Glomerular endothelial cell (primary cell): Measurements from ENCODE around the gene TRIM32. TPM values are rescaled to one million over a fixed set of nuclear protein-coding genes. Genes with fewer than 3 reads are reported as not detected.

ENCODE experiments used
- DNase-seq: peaks from one replicate; pipeline ENCODE4 v3.0.0-alpha.2; 2011; ENCODE audit warnings: low read depth, low spot score; ENCODE audit errors: extremely low read depth
- total RNA-seq: library from RNA; depleted of rRNA; stranded (reverse); fragments of >200 nt; gene quantifications from 2 replicates; pipeline ENCODE4 v1.2.3, GENCODE V29; 2015

TRIM32 gene, protein sequence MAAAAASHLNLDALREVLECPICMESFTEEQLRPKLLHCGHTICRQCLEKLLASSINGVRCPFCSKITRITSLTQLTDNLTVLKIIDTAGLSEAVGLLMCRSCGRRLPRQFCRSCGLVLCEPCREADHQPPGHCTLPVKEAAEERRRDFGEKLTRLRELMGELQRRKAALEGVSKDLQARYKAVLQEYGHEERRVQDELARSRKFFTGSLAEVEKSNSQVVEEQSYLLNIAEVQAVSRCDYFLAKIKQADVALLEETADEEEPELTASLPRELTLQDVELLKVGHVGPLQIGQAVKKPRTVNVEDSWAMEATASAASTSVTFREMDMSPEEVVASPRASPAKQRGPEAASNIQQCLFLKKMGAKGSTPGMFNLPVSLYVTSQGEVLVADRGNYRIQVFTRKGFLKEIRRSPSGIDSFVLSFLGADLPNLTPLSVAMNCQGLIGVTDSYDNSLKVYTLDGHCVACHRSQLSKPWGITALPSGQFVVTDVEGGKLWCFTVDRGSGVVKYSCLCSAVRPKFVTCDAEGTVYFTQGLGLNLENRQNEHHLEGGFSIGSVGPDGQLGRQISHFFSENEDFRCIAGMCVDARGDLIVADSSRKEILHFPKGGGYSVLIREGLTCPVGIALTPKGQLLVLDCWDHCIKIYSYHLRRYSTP
- 26.1 and 26.8 TPM in 2 replicates for total RNA-seq

DNA sequence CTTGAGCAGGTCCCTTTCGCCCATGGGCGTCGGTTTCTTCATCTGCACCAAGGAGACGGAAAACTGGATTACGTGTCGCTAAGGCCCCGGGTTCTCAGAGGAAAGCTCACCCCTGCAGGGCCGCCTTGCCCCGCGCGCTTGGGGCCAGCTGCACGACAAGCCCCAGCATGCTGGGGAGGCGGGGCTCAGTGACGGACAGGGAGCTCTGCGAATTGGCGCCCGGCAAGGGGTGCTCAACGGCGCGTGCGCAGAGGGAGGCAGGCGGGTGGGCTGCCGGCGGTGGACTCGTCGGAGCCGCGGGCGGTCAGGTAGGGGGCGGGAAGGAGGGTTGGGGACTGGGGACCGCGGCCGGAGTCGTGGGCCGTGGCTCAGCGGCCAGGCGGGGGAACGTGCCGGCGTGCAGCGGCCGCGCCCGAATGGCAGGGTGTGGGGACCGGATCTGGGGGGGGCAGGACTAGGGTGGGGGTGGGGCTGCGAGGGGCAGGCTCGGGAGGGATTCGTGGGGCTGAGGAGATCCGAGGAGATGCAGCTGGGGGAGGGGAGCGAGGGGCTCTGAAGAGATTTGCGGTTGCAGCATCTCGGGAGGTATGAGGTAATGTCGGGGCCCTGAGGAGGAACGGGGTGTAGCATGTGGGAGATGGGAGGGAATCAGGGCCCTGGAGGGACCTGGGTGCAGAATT, at the start of gene TRIM32:
TSS of gene TRIM32 (plus strand) at position 232 of the 680 bp plus-strand sequence. CDS start 10,438 bp downstream, outside the sequence.
- no peak for DNase-seq

DNA sequence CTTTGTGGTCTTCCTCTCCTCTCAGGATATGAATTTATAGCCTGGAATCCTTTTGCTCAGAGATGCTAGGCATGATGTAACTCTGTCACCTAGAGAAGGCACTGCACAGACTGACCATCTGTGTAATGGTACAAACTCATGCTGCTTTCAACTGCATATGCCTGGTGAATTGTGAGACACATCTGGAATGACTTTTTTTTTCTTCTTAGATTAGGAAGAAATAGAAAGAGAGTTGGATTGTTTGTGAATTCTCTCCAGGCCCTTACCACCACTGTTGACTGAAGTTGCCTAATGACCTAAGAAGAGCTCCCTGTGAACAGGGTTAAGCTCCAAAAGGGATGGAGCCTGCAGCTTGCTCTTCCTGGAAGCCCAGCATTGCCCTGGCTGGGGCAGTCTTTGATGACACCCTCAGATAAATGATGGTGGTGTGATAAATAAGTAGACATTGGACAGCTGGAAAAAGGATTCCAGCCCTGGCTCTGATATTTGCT, 47.8 kb upstream of the TRIM32 start:
- DNase-seq: no peak

DNA sequence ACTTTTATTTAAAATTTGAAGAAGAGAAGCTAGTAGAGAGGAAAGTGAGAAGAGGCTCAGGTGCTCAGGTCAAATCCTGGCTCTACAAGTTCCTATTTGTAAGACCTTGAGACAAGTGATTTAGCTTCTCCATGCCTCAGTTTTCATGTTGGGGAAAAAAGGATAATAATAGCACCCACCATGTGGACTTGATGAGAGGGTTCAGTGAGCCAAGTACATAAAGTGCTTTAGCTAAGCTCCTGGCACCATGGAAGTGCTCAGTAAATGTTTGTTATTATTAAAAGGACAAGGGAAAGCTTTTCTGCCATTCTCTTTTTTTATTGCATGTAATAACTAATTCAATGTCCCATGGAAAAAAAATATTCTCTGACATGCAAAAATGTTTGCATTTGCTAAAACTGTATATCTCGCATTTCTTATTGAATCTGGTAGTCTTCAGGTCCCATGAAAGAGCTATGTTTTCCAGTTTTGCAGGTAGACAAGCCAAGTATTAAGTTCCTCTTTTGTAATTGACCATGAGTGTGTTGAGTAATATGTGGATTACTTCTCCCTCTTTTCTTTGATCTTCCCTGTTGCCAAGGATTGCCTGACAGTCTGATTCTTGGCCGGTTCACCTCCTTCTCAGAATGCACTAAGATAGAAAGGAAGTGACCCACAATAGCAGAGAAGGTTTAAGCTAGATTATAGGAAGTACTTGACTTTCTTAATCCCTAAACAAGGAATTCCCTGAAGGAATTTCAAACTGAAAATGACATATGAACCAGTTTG, 45.6 kb upstream of the TRIM32 start:
- DNase-seq: no peak

DNA sequence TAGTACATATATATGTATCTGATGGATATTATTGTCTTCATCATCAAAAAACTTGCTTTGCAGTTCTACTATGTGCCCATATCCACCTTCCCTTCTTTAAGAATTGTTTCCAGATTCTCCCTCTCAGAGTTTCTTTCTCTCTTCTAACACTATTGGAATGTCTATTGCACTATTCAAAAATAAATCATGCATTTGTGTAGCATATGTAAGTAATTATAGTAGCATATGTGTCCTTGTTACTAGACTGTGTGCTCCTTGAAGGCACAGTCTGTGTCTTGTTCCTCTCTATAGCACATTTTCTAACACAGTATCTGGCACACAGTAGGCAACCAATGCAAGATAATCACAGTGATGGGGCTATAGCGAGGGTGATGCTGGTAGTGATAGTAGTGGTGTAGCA, 43.4 kb upstream of the TRIM32 start:
- DNase-seq: no peak

DNA sequence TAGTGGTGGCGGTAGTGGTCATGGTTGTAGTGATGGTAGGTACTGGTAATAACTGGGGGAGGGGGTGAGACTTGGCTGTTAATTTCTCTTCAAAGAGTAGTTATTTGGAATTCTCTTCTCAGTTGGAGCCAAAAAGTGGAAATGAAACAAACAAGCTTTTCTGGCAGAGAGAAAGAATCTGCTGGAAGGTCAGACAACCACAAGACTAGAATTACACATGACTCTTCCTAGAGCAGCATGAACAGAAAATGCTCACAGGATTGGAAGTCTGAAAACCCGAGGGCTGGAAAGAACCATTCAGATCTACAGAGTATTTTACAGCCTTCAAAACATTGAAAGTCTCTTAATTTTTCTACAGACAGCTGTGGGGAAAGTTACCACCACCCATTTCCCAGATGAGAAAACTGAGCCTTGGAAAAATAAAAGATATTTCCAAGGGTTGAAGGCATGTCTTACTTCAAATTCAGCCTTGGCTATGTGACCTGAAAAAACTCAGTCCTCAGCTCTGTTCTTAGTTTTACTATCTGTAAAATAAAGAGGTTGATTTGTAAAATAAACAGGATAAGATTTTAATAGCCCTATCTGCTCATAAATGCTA, 42.9 kb upstream of the TRIM32 start:
- DNase-seq: no peak

DNA sequence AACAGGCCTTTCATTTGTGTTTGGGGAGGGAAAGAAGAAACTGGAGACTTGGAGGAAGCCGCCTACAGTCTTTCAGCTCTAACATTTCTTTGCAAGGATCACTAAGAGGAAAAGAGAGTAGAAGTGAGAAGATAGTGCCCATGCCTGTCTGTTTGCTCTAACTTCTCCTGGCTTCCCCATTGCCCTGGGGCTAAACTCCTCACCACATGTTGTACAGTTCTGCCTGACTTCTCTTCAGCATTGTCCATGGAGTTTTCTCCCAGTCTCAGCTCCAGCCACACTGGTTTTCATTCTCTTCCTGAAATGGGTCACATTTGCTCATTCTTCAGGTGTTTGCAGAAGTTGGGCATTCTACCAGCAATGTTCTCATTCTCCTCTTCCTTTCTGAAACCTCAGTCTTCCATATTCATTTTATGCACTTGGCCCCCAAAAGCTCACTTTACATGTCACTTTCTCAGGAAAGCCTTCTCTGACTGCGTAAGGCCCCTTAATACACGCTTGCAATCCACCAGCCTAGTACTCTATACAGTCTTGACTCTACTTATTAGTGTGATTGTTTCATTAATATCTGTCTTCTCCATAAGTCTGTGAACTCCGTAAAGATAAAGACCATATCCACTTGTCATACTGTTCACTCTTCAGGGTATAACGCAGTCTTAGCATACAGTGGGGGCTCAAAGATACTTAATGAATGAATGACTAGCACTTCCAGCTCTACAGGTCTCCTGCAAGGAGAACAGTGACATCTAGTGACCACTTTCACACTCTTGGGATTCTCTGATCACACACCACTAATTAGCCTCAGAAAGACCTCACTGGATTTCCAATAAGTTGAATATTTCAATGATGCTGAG, 40.2 kb upstream of the TRIM32 start:
- no peak for DNase-seq

DNA sequence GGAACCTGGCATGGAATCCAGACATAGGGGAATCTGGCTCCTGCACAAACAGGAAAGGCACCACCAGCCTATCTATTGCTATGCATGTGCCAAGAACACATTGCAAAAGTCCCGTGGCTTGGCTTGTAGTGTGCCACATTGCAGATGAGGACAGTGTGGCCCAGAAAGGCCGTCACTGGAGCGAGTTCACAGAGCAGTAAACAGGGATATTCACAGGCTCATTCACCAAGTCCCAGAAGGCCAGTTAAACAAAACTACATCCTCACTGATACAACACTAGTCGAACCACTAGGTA, 39.6 kb upstream of the TRIM32 start:
- no peak for DNase-seq

DNA sequence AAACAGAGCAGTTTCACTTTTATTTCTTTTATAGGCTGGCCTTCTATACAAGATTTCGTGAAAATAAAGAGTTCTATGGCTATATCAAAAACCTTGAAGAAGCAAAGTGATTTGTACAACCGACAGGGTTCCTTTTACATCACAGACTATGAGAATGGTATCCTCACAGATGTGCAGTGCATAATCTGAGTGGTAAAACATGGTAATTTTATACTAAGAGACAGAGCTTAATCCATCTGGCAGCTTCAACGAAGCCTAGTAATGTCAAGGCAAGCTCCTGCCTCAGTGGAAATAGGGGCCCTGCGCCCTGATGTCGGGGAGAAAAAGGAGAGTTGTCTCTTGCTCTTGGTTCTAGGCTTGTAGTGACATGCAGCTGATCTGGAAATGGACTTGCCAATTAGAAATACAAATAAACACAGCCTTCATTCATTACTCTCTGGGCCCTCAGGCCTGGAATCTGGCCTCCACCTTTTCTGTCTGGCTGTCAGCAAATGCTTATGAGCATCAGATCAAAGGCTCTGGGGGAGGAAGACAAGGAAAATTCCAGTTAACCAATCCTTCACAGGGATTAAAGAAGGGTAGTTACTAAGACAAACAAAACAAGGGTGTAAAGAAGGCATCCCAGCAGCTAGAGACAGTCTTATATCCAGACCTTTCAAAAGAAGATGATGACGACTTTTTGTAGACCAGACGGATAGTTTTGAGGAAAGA, 33.6 kb upstream of the TRIM32 start:
- DNase-seq: no peak

DNA sequence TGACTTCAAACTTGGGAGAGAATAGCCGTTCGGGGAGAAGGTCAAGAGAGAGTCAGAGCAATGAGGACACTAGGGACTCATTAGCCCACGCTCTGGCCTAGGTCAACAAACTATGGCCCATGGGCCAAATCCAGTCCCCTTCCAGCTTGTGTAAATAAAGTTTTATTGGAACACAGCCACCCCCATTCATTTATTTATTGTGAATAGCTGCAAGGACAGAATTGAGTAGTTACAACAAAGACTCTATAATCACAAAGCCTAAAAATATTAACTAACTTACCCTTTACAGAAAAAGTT, 33.1 kb upstream of the TRIM32 start:
- no peak for DNase-seq

DNA sequence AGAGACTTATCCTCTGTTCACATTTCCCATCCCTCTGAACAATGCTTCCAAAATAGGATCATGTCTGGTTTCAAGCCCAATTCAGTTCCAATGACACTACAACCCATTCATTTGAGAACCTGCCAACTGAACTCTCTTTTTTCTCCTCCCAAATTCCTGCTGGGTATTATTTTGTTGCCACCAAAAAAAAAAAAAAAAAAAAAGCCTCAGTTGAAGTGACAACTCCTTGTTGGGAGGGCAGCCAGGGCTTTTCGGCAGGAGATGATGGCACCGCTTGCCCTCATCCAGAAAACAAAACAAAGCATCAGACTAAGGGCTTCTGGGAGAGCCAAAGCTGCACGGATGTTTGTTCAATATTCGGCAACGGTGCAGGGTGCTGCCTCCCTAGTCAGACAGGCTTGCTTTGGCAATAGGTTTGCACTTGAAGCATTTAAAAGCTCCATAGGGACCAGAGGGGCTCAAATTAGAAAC, 30.6 kb upstream of the TRIM32 start:
- no peak for DNase-seq

DNA sequence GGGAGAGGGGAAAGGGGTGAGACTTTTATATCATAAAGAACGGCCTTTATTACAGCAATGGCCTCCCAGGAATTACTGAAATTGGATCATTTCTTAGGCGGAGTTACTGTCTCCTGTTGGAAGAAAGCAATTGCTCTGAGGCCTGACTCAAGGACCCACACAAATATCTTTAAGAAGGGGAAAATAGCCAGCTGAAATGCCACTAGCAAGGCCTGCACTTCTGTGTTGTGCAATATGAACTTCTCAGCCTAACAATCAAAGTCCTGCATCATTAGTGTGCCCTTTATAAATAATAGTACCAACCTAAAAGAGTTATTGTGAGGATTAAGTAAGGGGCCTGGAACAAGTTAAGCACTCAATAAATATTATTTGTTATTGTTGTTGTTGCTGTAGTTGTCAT, 30.1 kb upstream of the TRIM32 start:
- DNase-seq: no peak

DNA sequence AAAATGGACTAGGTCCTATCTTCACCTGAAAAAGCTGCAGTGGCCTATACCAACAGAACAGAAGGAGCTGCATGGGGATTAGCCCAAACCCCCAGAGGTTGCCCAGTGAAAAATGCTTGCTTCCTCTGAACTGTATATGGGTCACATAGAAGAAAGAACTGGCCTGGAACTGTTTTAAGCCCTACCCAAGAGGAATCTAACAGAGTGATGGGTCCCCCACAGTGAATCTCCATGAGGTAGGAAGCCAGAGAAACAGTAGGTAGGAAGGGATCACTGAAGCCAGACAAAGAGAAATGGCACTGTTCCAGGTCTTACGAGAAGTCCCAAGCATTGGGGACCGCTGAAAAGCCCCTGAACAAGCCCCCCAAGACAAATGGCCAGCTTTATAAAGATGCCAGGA, 28.8 kb upstream of the TRIM32 start:
- no peak for DNase-seq

DNA sequence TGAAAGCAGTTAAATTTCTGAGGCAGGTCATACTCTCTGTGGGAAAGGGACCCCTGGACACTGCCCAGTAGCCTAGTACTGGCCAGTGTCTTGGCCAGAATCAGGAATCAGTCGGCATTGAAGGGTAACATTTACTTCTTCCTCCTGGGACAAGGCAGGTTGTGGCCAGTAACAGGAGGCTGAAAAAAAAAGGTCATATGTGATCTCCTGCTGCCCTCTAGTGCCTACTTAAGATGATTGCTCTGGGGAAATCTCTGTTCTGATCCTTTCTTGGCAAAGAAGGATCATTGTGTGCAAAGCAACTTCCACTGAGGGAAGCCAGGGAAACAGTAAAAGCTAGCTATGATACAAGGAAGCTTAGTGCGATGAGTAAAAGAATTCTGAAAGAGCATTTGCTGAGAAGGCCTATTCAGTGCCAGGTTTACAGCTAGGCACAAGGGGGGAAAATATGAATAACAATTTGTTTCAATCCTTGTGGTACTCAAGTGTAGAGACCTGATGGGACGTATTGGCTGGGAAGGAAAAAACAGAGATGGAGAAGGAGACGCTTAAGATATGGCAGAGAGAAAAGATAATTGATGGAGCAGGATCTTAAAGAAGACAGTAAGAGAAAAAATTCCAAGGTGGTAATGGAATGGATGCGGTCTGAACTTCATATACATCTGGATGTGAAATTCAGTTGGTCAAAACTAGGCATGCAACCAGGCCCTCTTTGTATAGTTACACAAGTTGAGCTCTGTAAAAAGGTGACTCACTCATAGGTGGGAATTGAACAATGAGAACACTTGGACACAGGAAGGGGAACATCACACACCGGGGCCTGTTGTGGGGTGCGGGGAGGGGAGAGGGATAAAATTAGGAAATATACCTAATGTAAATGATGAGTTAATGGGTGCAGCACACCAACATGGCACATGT, 25.8 kb upstream of the TRIM32 start:
- DNase-seq: peak; percentile 29

DNA sequence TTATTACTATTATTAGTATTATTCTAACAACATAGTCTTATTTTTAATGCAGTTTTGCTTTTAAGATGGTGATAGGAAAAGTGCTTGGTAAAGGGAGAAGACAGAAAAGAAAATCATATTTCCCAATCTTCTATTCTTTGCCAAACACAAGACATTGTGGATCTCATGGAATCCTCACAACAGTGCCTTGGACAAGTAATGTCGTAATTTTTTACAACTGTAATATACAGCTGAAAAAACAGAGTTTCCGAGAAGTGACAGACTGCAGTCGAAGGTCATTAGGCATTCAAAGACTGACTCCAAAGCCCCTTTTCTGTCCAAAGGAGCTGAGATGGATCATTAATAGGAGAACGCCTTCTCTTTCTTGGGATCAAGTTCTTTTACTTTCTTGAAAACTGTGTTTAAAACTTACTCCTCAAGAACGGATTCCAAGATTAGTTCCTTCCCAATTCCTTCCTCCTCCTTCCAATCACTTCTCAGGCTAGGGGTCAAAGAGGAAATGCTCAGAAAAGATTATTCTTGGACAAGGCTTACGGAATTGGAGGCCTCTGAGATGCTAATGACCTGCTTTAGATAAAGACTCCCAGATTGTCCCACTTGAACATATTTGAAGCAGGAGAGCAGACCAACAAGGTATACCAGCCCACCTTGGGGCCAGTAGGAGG, 24.3 kb upstream of the TRIM32 start:
- no peak for DNase-seq

DNA sequence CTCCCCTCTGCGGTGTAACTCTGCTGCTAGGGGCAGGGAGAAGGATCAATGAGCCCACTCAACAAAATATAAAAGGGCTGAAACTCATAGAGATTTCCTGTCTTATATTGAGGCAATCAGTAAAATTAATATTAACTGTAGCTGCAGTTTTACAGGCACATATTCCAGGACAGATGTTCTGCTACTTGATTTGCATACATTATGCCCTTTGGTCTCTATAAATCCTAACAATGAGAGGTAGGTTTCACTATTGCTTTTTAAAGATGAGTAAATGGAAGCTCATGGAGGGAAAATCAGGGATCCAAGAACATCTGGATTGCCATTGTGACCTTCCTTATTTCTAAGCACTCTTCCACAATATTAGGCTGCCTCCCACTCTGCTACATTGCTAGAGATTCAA, 23.5 kb upstream of the TRIM32 start:
- DNase-seq: no peak

DNA sequence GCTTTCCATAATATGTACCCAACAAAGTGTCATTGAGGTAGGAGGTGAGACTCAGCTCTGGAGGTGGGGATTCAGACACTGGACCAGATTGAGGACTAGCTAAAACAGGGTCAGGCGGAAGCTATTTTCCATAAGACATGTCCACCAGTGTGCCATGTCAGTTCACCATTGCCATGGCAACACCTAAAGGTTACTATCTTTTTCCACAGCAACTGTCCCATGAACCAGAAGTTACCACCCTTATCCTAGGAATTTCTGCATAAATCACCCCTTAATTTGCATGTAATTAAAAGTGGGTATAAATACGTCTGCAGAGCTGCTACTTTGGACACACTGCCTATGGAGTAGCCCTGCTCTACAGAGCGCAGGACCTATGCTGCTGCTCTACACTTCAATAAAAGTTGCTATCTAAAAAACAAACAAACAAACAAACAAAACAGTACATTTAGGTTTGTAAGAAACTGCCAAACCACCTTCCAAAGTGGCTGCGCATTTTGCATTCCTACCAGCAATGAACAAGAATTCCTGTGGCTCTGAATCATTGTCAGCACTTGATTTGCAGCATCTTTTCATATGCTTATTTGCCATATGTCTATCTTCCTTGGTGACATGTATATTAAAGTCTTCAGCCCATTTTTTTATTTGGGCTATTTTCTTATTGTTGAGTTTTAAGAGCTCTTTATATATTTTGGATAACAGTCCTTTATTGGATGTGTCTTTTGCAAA, 18.0 kb upstream of the TRIM32 start:
- DNase-seq: no peak

DNA sequence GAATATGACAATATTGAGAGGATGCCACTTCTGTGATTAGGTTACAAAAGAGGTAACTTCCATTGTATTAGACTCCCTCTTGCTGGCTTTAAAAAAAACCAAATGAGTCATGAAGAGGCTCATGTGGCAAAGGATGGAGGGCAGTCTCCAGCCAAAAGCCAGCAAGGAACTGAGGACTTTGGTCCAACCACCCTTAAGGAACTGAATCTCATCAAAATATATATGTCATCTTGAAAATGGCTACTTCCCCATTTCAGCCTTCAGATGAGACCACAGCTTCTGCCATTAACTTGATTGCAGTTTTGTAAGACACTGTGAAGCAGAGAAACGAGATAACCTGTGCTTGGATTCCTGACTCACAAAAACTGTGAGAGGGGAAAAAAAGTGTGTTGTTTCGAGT, 15.5 kb upstream of the TRIM32 start:
- DNase-seq: no peak
